ENCODE measurements around the gene SMIM27.
"Not testable (repeated sequence)": the region's sequence is repeated elsewhere in the genome, so short reads cannot be mapped to it uniquely, and the experiment has no call there.

The SMIM27 gene, protein sequence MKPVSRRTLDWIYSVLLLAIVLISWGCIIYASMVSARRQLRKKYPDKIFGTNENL

DNA sequence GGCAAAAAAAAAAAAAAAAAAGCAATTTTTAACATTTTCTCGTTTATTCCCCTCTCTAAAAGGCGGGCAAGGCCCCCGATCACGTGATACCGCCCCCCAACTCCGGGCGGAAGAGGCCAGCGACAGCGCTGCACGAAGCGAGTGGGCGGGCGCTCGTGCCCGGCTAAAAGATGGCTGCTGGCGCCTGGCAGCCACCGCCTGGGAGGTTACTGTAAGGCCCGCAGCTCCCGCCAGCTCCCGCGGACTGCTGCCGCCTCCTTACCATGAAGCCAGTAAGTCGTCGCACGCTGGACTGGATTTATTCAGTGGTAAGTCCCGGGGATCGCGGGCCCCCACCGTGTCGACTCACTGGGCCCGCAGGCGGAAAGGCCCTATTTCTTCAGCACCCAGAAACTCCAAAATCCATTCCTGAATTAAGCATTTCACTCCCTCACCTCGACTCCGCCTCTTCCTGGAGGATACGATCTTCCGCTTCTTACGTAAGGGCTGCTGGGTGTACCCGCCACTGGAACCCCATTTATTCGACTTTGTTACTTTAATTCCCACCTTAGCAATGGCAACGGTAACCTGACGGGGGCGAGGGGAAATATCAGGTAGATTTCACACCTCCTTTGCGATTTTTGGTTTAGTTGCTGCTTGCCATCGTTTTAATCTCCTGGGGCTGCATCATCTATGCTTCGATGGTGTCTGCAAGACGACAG, at the start of gene SMIM27, which contains the start of gene TOPORS:
Gene SMIM27, plus strand, starts transcription at position 156 of the 701 bp plus-strand sequence. Its CDS starts 108 bp downstream, at position 264.
Gene TOPORS, minus strand, starts transcription at position 415 of the 701 bp plus-strand sequence. Its CDS starts 150 bp downstream, at position 265.
- DNase-seq (ENCODE audit: insufficient read length, low spot score) (peak; percentile 53), FAIRE-seq (peak; percentile 90)

DNA sequence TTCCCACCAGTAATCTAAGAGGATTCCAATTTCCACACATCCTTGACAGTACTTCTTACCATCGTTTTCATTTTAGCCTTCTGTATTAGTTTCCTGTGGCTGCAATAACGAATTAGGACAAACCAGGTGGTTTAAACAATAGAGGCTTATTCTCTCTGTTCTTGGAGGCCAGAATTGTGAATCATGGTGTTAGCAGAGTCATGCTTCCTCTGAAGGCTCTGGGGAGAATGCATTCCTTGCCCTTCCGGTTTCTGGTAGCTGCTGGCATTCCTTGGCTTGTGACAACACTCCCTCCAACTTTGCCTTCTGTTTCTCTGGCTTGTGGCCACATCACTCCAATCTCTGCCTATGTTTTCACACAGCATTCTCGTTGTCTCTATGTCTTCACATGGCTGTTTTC, 49.7 kb upstream of the SMIM27 start:
- FAIRE-seq (no peak), DNase-seq (ENCODE audit: insufficient read length, low spot score) (no peak)

DNA sequence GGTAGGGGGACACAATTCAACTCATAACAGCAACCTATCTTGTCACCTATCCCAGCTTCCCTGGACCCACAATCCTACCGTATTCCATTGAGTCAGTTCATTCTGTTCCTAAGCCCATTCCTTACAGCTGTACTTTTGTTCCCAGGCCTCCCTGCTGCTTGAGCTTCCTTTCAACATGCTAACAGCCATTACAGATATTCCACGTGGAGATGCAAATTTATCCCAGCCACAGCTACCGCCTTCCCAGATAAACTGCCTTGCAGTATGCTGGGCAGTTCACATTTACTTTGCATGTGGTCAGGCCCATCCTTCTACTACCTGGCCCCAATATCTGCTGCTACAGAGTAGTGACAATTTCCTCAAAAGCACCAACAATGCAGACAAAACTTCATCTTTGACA, 49.1 kb upstream of the SMIM27 start:
- no peak for DNase-seq (ENCODE audit: insufficient read length, low spot score)
- FAIRE-seq = no peak

DNA sequence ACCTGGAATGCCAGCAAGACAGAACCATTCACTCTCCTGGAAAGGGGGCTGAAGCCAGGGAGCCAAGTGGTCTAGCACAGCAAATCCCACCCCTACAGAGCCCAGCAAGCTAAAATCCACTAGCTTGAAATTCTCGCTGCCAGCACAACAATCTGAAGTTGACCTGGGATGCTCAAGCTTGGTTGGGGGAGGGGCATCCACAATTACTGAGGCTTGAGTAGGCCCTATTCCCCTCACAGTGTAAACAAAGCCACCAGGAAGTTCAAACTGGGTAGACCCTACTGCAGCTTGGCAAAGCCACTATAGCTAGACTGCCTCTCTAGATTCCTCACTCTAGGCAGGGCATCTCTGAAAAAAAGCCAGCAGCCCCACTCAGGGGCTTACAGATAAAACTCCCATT, 43.4 kb upstream of the SMIM27 start:
- DNase-seq (ENCODE audit: insufficient read length, low spot score) (no peak), FAIRE-seq (no peak)

DNA sequence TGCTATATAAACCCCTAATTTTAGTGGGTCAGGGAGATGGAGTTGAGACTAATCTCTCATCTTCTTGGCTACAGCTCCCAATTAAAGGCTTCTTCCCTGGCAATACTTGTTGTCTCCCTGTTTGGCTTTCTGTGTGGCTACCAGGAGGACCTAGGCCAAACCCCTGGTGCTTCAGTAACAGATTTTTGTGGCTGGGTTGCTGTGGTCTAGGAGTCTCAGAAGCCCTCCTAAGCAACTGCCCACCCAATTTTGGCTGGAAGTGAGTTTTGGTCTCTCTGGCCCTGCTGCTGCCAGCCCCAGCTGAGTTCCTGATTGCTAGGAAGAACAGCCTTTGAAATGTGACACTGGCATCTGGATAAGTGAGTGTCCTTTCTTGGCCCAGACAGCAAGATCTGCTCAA, 35.9 kb upstream of the SMIM27 start:
- DNase-seq (ENCODE audit: insufficient read length, low spot score) (no peak), FAIRE-seq (no peak)

DNA sequence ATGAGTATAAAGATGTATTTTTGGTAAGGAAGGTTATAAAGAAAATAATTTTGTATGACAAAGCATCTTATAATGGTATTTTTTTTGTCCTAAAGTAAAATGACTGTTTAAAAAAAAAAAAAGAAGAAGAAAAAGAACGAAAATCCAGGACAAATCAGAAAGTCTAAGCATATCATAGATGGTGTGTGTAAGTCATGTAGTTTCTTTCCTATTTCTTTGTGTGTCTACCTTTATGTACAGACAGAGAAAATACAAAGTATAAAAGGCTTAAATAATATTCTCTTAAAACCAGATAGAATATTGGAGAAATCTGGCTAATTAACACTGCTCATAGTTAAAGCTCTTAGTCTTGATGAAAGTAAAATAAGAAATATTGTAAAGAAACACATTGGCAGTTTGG, 33.9 kb upstream of the SMIM27 start:
- FAIRE-seq = no peak
- DNase-seq (ENCODE audit: insufficient read length, low spot score) = no peak

DNA sequence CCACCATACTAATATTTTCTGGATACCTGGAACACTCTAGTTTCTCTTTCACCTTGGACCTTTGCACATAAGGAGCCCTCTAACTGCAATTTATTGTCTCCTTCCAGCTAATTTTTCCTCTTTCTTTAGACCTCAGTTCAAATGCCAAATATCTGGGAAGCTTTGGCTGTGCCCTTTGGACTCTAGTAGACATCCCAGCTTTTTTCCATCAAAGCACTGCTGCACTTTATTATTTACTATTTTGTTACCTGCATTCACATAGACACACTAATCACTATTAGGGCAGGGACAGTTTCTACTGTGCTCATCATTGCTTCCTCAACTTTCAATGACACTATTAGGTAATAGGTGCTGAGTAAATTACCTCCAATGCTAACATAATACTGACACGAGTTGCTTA, 28.2 kb upstream of the SMIM27 start:
- FAIRE-seq = no peak
- DNase-seq (ENCODE audit: insufficient read length, low spot score) = no peak

DNA sequence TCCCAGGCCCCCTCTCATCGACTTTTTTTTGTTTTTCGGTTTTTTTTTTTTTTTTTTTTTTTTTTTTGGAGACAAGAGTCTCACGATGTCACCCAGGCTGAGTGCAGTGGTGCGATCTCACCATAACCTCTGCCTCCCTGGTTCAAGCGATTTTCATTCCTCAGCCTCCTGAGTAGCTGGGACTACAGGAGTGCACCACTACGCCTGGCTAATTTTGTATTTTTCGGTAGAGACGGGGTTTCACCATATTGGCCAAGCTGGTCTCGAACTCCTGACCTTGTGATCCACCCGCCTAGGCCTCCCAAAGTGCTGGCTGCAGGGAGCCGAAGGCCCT, 27.6 kb upstream of the SMIM27 start:
- DNase-seq (ENCODE audit: insufficient read length, low spot score); FAIRE-seq: not testable (repeated sequence)

DNA sequence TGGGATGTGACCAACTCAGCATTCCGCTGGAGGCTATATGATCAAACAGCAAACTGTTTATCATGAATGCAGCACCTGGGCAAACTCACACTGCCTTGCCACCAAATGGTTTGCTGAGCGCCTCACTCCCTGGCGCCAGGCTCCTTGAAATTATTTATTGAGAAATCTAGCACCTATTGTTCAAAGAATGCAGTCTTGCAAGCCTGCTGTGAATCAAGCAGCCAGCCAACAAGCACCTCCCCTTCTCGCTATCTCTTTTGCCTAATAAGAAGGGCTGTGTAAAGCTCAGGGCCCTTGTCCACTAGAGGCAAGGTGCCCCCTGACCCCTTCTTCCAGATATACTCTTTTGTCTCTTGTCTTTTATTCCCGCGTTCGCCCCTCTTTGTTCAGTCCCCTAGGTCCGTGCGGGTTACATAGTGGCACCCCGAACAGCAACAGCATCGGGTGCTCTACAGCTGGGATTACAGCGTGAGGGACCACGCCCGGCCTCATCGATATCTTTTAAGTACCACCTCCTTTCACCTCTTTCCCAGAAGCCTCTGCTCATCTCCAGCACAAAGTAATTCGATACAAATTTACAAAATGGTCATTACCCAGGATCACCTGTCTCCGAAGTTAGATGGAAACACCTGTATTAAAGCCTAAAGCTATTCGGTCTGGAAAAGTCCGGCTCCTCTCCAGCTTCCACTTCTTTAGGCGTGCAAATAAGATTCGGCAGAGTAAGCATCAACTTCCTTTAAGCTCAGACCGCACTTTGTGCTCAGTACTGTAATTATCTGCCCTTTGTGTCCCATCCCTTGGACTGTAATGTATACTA, 27.0 kb upstream of the SMIM27 start:
- DNase-seq (ENCODE audit: insufficient read length, low spot score) = no peak
- peak; percentile 21 for FAIRE-seq

DNA sequence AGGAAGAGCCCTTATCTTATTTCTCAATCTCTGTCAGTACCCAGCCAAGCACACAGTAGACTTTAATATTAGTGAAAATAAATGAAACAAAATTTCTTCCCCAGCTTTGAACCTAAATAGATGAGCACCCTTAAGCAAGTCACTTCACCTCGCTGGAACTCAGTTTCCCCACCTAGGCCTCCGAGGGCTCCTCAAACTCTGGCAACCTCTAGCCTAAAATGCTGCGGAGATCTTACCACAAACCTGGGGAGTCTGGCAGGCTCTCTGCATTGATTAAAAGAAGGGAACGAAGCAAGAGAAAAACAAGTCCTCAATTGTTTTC, 26.5 kb upstream of the SMIM27 start:
- DNase-seq (ENCODE audit: insufficient read length, low spot score) (no peak), FAIRE-seq (peak; percentile 4)

DNA sequence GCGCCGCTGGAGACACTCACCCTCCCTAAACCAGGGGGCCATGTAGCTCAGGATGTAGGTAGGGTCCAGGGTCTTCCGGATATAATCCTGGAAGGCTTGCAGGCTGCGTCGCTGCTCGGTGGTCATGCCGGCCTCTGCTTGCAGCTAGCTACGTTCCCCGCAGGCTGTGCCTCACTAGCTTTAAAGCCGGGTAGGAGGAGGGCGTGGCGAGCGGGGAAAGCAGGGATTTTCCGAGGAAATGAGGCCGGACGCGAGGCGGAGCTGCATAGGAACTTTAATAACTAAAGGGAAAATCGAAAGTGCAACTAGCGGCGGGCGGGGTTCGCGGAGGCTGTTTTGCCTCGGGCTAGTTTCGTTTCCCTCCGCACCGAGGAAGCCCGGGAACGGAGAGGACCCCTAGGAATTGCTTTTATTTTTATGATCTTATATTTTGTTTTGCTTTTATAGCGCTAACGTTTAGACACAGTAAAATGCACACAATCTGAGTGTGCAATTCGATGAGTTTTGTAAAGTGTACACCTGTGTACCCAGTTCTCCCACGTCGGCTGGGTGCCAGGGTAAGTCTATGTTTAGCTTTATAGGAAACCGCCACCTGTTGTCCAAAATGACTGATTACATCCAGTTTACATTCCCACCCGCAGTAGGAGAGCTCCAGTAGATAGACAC, 26.0 kb upstream of the SMIM27 start, which contains the start of gene RIGI:
Gene RIGI, minus strand, starts transcription at position 156 of the 666 bp plus-strand sequence. Its CDS starts 30 bp downstream, at position 126.
- FAIRE-seq = peak; percentile 92
- DNase-seq (ENCODE audit: insufficient read length, low spot score) = peak; percentile 17

DNA sequence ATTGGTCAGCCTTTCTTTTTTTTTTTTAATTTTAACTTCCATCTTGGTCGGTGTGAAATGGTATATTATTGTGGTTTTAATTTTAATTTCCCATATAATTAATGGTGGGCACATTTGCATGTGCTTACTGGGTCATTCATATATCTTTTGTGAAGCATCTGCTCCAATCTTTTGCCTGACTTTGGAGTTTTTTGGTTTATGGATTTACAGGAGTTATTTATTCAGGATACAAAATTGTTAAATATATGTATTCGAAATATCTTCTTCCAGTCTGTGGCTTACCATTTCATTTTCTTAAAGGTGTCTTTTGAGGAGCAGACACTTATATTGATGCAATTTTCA, 25.4 kb upstream of the SMIM27 start:
- FAIRE-seq (no peak), DNase-seq (ENCODE audit: insufficient read length, low spot score) (no peak)

DNA sequence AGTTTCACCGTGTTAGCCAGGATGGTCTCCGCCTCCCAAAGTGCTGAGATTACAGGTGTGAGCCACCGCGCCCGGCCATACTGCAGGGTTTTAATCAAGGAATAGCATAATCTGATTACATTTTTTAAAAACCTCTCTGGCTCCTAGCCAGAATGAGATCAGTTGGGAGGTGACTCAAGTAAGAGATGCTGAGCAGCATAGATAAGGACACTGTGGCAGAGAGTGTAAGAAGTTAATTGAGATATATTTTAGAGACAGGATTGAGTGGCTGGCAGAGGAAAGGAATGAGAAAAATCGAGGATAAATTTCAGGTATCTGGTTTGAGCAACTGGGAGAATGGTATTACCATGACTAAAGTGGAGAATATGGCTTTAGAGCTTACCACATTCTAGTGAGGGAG, 18.8 kb upstream of the SMIM27 start:
- FAIRE-seq = no peak
- no peak for DNase-seq (ENCODE audit: insufficient read length, low spot score)

DNA sequence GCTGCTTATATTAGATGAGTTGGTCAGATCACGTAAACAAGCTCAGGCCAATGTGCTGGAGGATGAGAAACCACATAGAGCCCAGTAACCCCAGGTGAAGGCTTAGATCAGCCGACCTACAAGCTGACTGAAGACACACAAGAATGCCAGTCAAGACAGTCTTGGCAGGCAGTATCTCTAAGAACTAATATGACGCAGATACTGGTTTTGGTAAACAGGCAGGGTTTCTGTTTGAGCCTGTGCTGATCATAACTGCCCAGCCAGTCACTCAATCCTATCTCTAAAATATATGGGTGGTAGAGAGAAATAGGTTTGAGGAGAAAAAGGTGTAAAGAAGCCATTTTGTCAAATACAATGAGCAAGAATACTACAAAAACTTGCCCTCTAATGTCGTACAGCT, 18.3 kb upstream of the SMIM27 start:
- DNase-seq (ENCODE audit: insufficient read length, low spot score) (no peak), FAIRE-seq (no peak)

DNA sequence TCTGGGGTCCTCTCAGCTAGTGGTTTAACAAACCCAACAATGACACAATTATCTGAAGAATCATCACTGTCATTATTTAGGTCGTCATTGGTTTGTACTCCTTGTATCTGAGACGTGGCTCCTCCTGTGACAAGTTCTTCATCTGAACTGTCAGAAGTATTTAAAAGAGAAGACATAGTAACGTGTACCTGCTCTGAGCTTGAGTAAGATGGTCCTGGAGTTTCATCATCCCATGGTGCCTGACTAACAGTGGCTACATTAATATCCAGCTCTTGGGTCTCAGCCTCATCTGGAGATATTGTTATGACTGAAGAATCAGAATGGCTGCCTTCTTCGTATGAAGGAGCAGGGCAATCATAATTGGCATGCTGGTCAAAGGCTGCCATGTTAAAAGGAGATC, 9.1 kb upstream of the SMIM27 start:
- FAIRE-seq (no peak), DNase-seq (ENCODE audit: insufficient read length, low spot score) (no peak)

DNA sequence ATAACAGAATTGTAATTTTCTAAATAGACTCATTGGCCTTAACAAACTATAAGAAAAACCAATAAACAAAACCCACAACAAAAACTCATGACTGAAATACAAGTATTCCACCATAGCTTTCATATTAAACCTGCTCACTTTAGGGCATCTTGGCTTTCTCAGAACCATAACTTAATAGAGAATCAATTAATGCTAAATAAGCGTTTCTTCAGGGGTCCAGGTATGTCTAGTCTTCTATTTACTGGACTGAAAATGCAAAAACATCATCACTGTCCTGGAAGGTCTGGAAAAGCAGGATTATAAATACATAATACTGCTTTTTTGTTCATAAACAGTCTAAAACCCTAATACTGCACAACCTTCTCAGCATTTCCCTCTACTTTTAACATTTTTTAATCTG, 6.2 kb upstream of the SMIM27 start:
- FAIRE-seq = no peak

DNA sequence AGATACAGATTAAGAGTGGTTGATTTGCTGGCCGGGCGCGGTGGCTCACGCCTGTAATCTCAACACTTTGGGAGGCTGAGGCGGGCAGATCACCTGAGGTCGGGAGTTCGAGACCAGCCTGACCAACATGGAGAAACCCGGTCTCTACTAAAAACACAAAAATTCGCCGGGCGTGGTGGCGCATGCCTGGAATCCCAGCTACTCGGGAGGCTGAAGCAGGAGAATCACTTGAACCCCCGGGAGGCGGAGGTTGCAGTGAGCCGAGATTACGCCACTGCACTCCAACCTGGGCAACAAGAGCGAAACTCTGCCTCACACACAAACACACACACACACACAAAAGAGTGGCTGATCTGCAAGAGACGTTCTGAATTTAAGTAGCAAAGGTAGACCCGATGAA, 3.9 kb upstream of the SMIM27 start:
- not testable (repeated sequence) for FAIRE-seq; DNase-seq (ENCODE audit: insufficient read length, low spot score)

More for the DNA sequence above, 6.2 kb upstream of the SMIM27 start:
- DNase-seq (ENCODE audit: insufficient read length, low spot score) = no peak

DNA sequence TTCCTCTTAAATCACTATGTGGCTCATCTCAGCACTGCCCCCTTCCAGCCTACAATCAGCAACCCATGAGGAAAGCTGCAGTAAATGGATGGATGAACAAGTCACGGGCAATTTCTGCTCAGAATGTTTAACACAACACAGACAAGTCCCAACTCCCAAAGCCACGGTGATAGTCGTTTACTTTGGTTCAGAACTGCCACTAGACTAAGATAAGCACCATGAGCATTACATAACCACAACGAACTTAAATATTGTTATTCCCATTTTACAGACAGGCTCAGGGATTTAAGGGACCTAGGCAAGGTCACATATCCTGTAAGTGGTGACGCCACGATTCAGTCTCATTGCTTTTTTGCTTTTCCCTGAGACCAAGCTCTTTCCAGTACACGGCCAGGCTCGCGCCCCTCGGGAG, 2.0 kb upstream of the SMIM27 start:
- FAIRE-seq (peak; percentile 71), DNase-seq (ENCODE audit: insufficient read length, low spot score) (no peak)

DNA sequence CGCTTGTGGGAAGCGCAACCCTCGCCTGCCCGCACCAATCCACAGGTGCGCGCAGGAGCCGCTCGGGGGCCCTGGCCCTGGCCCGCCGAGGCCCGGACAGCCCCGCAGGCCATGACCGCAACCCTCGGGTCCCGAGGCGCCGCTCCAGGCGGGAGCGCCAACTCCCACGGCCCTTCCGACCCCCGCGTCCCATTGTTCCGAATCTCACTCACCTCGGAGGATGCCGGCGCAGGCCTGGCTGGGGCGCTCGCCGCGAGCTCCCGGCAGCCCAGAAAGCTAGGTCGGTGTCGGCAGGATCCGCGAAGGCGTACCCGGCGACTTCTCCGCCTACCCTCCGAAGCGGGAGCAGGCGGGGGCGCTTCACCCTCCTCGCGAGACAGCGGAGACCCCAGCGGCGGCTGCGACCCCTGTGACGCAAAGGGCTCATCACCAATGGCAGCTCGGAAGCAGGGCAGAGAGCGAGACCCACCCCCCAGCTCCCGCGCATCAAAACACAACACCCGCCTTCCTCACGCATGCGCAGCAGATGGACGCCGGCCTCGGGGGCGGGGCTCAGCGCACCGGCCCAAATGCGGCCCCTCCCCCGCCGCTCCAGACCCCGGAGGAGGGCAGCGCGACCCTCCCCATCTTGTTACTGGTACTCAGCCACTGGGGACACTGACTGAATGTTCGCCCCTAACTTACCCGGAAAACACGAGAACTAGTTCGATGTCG, 1.4 kb upstream of the SMIM27 start:
- DNase-seq (ENCODE audit: insufficient read length, low spot score) (peak; percentile 91), FAIRE-seq (peak; percentile 81)

DNA sequence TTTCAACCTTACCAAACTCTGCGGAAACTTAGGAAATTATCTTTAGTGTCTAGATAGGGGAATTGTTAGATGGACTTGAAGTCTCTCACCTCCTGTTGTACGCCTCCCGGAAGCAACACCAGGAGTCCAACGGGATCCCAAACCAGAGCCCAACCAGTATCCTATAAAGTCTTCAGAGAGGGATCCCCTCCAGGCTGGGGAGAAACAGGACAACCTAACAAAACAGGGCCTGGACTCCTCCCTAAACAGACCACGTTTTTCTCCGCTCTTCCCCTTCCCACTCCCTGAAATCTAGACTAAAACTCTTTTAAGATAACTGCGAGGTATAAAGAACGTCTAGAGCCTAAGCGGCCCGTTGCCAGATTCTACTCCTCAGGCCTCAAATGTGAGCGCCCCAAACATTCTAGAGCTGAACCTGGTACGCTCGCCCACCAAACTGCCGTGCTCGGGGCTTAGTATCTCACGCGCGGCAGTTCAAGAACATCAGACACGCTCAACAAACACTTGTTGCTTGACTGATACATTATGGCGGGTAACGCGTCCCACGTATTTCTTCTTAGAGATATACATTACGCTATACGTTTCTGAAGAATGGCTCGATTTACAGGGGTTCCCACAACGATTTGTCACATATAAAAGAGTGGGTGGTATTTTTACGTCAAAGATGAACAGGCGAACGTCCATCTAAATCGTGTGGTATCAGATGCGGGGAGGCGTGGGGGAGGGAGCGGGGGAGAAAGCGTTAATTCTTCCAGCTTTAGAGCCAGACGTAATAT, 663 bp upstream of the SMIM27 start:
- DNase-seq (ENCODE audit: insufficient read length, low spot score) (no peak), FAIRE-seq (peak; percentile 62)
